Measurements from ENCODE around the gene RDX. TPM values are rescaled to one million over a fixed set of nuclear protein-coding genes. Genes with fewer than 3 reads are reported as not detected.

The RDX gene
- total RNA-seq, 1 experiment from 2014 or later = 131 TPM

- TF ChIP-seq CTCF (IDR thresholded peaks at IDR 0.05 in 2 of 3, conservative IDR thresholded peaks at IDR 0.05 in 1 of 3; ENCODE audit: borderline replicate concordance in 1 of 3, insufficient read depth in 1 of 3, low read depth in 2 of 3, low read length in 2 of 3) = no peak
- no peak for TF ChIP-seq SIN3A (IDR thresholded peaks at IDR 0.05; ENCODE audit: low read depth)
- TF ChIP-seq EGR1 (IDR thresholded peaks at IDR 0.05; ENCODE audit: low read depth) = no peak
- no peak for TF ChIP-seq JUND (IDR thresholded peaks at IDR 0.05)
- TF ChIP-seq POLR2A (IDR thresholded peaks at IDR 0.05; ENCODE audit: borderline replicate concordance, extremely low read depth, insufficient read depth, insufficient read length) = no peak
- no peak for TF ChIP-seq CEBPB (IDR thresholded peaks at IDR 0.05; ENCODE audit: low read depth)
- TF ChIP-seq EZH2 (IDR thresholded peaks at IDR 0.05) = no peak
- no peak for TF ChIP-seq FOSL1 (IDR thresholded peaks at IDR 0.05; ENCODE audit: low read depth)
- TF ChIP-seq SRF (IDR thresholded peaks at IDR 0.05; ENCODE audit: low read depth) = no peak
- TF ChIP-seq ELF1 (IDR thresholded peaks at IDR 0.05; ENCODE audit: borderline replicate concordance, low read depth) = no peak
- TF ChIP-seq TCF7L2 (IDR thresholded peaks at IDR 0.05; ENCODE audit: borderline replicate concordance, extremely low read depth, insufficient read depth, insufficient read length) = no peak
- TF ChIP-seq, protein P1, sequence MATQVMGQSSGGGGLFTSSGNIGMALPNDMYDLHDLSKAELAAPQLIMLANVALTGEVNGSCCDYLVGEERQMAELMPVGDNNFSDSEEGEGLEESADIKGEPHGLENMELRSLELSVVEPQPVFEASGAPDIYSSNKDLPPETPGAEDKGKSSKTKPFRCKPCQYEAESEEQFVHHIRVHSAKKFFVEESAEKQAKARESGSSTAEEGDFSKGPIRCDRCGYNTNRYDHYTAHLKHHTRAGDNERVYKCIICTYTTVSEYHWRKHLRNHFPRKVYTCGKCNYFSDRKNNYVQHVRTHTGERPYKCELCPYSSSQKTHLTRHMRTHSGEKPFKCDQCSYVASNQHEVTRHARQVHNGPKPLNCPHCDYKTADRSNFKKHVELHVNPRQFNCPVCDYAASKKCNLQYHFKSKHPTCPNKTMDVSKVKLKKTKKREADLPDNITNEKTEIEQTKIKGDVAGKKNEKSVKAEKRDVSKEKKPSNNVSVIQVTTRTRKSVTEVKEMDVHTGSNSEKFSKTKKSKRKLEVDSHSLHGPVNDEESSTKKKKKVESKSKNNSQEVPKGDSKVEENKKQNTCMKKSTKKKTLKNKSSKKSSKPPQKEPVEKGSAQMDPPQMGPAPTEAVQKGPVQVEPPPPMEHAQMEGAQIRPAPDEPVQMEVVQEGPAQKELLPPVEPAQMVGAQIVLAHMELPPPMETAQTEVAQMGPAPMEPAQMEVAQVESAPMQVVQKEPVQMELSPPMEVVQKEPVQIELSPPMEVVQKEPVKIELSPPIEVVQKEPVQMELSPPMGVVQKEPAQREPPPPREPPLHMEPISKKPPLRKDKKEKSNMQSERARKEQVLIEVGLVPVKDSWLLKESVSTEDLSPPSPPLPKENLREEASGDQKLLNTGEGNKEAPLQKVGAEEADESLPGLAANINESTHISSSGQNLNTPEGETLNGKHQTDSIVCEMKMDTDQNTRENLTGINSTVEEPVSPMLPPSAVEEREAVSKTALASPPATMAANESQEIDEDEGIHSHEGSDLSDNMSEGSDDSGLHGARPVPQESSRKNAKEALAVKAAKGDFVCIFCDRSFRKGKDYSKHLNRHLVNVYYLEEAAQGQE (IDR thresholded peaks at IDR 0.05; ENCODE audit: low read depth) = no peak
These were observed 164.9 kb downstream of the RDX start (continued) for GRCh38 chr11:110131386-110132123.
